A549 (cell line): ENCODE results near the gene DHX57. TPM values are rescaled to one million over a fixed set of nuclear protein-coding genes. Genes with fewer than 3 reads are reported as not detected.

Experiments used
- ATAC-seq, 2 experiments: fragments of 200-7000 bp in 1 of 2; fragments of >200 bp in 1 of 2; cut with Nextera tagmentation in 1 of 2; cut with Tn5 transposase in 1 of 2; 3 replicates each; pipeline versions ENCODE4 v1.8.0 to v1.9.1; 2018 to 2020; ENCODE audit warnings: mild to moderate bottlenecking in 1 of 2, moderate library complexity in 1 of 2
- CTCF ChIA-PET: fragments of 300-600 bp; sonication (Branson Sonifier 250); formaldehyde crosslinking; extraction: SDS; loops from one replicate; lab custom pipeline; 2021; ENCODE audit warnings: antibody characterized with exemption, inconsistent platforms; lab: Yijun Ruan, JAX
- POLR2A ChIA-PET: fragments of 350-600 bp; formaldehyde crosslinking; extraction: SDS; loops from one replicate; lab custom pipeline; 2021; ENCODE audit warnings: antibody characterized with exemption, inconsistent platforms; lab: Yijun Ruan, JAX
- DNase-seq, 2 experiments: peaks; one replicate each; pipeline versions ENCODE4 v3.0.0 to v3.0.0-alpha.2; 2011 to 2016; ENCODE audit warnings: low read depth in 1 of 2, low spot score in 1 of 2
- FAIRE-seq: peaks from 2 replicates; lab custom pipeline; 2011; peaks lifted over from hg19 to GRCh38; lab: Jason Lieb, UNC
- H3K27ac ChIP-seq, 2 experiments: fragments of >200 bp; sonication (Bioruptor Twin); formaldehyde crosslinking; 3 replicates each; pipeline ENCODE4 v1.5.1; 2016 to 2017
- H3K4me1 ChIP-seq: fragments of >200 bp; sonication (Bioruptor Twin); formaldehyde crosslinking; 3 replicates; pipeline ENCODE4 v1.6.1; 2016
- H3K4me2 ChIP-seq: fragments of >200 bp; sonication (Bioruptor Twin); formaldehyde crosslinking; 3 replicates; pipeline ENCODE4 v1.6.1; 2016
- H3K4me3 ChIP-seq: fragments of >200 bp; sonication (Bioruptor Twin); formaldehyde crosslinking; 3 replicates; pipeline ENCODE4 v1.5.1; 2016
- H3K9me3 ChIP-seq: fragments of >200 bp; sonication (Bioruptor Twin); formaldehyde crosslinking; 3 replicates; pipeline ENCODE4 v1.6.1; 2016
- ATOH8 ChIP-seq: fragments of 250-450 bp; sonication (Bioruptor Pico); IDR thresholded peaks from 2 replicates; pipeline ENCODE4 v1.5.0; 2020; ENCODE audit warnings: low read depth, mild to moderate bottlenecking, moderate library complexity
- CBX2 ChIP-seq: fragments of 200-600 bp; sonication (generic); IDR thresholded peaks from 2 replicates; pipeline ENCODE4 v1.6.1; 2016; ENCODE audit warnings: low read depth, mild to moderate bottlenecking, borderline replicate concordance
- CEBPB ChIP-seq, 2 experiments: fragments of >200 bp in 1 of 2; sonication (Bioruptor Twin) in 1 of 2; formaldehyde crosslinking in 1 of 2; IDR thresholded peaks; 2 replicates each; pipeline ENCODE4 v1.6.1; 2012 to 2016
- E2F6 ChIP-seq: IDR thresholded peaks from 2 replicates; pipeline ENCODE4 v1.6.1; 2012; ENCODE audit warnings: low read depth, borderline replicate concordance
- ELK1 ChIP-seq: fragments of 150-350 bp; IDR thresholded peaks from 2 replicates; pipeline ENCODE4 v1.6.1; 2014; ENCODE audit warnings: low read depth, mild to moderate bottlenecking, low read length
- FOSB ChIP-seq: fragments of 250-450 bp; sonication (Bioruptor Pico); IDR thresholded peaks from 2 replicates; pipeline ENCODE4 v1.5.0; 2020; ENCODE audit warnings: mild to moderate bottlenecking, moderate library complexity
- HDAC2 ChIP-seq: fragments of 200-600 bp; sonication (generic); IDR thresholded peaks from 2 replicates; pipeline ENCODE4 v1.6.1; 2016
- HEYL ChIP-seq: fragments of 250-450 bp; sonication (Bioruptor Pico); IDR thresholded peaks from 2 replicates; pipeline ENCODE4 v1.8.0; 2021; ENCODE audit warnings: mild to moderate bottlenecking, moderate library complexity
- HMGXB4 ChIP-seq: fragments of 250-450 bp; sonication (Bioruptor Pico); IDR thresholded peaks from 2 replicates; pipeline ENCODE4 v1.5.0; 2021; ENCODE audit warnings: mild to moderate bottlenecking, moderate library complexity, borderline replicate concordance
- HOXB13 ChIP-seq: fragments of 250-450 bp; sonication (Bioruptor Pico); IDR thresholded peaks from 2 replicates; pipeline ENCODE4 v1.5.0; 2020; ENCODE audit warnings: low read depth, mild to moderate bottlenecking, moderate library complexity
- HOXB5 ChIP-seq: fragments of 250-450 bp; sonication (Bioruptor Pico); IDR thresholded peaks from 2 replicates; pipeline ENCODE4 v1.5.0; 2020; ENCODE audit warnings: mild to moderate bottlenecking, moderate library complexity
- JUNB ChIP-seq: fragments of >200 bp; sonication (Bioruptor Twin); formaldehyde crosslinking; IDR thresholded peaks from 2 replicates; pipeline ENCODE4 v1.6.1; 2016
- NFE2L2 ChIP-seq: fragments of 150-350 bp; conservative IDR thresholded peaks from 2 replicates; pipeline ENCODE4 v1.6.1; 2014; ENCODE audit warnings: low read length
- PBX3 ChIP-seq: IDR thresholded peaks from 2 replicates; pipeline ENCODE4 v1.6.1; 2012
- PHF8 ChIP-seq: fragments of 200-600 bp; sonication (generic); IDR thresholded peaks from 2 replicates; pipeline ENCODE4 v1.6.1; 2016; ENCODE audit warnings: low read depth, mild to moderate bottlenecking, antibody characterized with exemption, moderate library complexity, borderline replicate concordance
- POLR2A ChIP-seq: IDR thresholded peaks from 2 replicates; pipeline ENCODE4 v1.6.1; 2012; ENCODE audit warnings: mild to moderate bottlenecking, low read length
- POLR2AphosphoS2 ChIP-seq: conservative IDR thresholded peaks from 2 replicates; pipeline ENCODE4 v1.6.1; 2012; ENCODE audit warnings: low read length, improper control_type of control experiment, inconsistent platforms
- RAD21 ChIP-seq, 2 experiments: fragments of >200 bp in 1 of 2; sonication (Bioruptor Twin) in 1 of 2; formaldehyde crosslinking in 1 of 2; IDR thresholded peaks in 1 of 2; conservative IDR thresholded peaks in 1 of 2; 2 replicates in 1 of 2; 3 replicates in 1 of 2; pipeline ENCODE4 v1.6.1; 2012 to 2018; ENCODE audit warnings: inconsistent platforms in 1 of 2
- RCOR1 ChIP-seq: fragments of 150-350 bp; IDR thresholded peaks from 2 replicates; pipeline ENCODE4 v1.6.1; 2014; ENCODE audit warnings: antibody characterized with exemption, low read length, low read depth
- RNF2 ChIP-seq: fragments of 200-600 bp; sonication (generic); IDR thresholded peaks from 2 replicates; pipeline ENCODE4 v1.6.1; 2016; ENCODE audit warnings: low read depth, mild to moderate bottlenecking, antibody characterized with exemption, moderate library complexity, borderline replicate concordance
- SMC3 ChIP-seq: fragments of >200 bp; sonication (Bioruptor Twin); formaldehyde crosslinking; IDR thresholded peaks from 3 replicates; pipeline ENCODE4 v1.6.1; 2018; ENCODE audit warnings: inconsistent platforms
- TP53 ChIP-seq: fragments of 250-450 bp; sonication (Bioruptor Pico); IDR thresholded peaks from 2 replicates; pipeline ENCODE4 v1.5.0; 2021; ENCODE audit warnings: mild to moderate bottlenecking, moderate library complexity
- USF2 ChIP-seq: fragments of 450-650 bp; IDR thresholded peaks from 2 replicates; pipeline ENCODE4 v1.6.1; 2014; ENCODE audit warnings: antibody characterized with exemption
- ZNF302 ChIP-seq: fragments of 250-450 bp; sonication (Bioruptor Pico); IDR thresholded peaks from 2 replicates; pipeline ENCODE4 v1.9.0; 2021; ENCODE audit warnings: inconsistent platforms, mild to moderate bottlenecking, moderate library complexity
- ZSCAN20 ChIP-seq: fragments of 250-450 bp; sonication (Bioruptor Pico); IDR thresholded peaks from 2 replicates; pipeline ENCODE4 v1.8.0; 2022; ENCODE audit warnings: mild to moderate bottlenecking, moderate library complexity
- WGBS: methylation state at CpG from one replicate; pipeline ENCODE4 v1.1.6; 2017; ENCODE audit errors: missing lambda C conversion rate; 5-methylcytosine and 5-hydroxymethylcytosine counted together
- polyA plus RNA-seq, 4 experiments: library from polyadenylated mRNA; depleted of rRNA in 3 of 4; stranded (reverse); fragments of >200 nt; fragmentation: RNase III in 1 of 4; extraction: RNeasy Plus Mini Kit Qiagen cat#74134 plus additional on column Dnase treatment in 1 of 4; gene quantifications; 2 replicates in 3 of 4; 3 replicates in 1 of 4; pipeline ENCODE4 v1.2.3, GENCODE V29; 2011 to 2017

The DHX57 gene
- polyA plus RNA-seq, 2 of the 4 experiments (the other 2 are of a cell fraction) = 20.6 to 31.8 TPM

GRCh38 chr2:38907743-38908562 is 32.2 kb upstream of the DHX57 start:
- Histone ChIP-seq H3K27ac (no peak overlapping the region), H3K9me3 (no peaks in the 10 kb centered on the region), H3K4me2 (no peak overlapping the region), H3K4me3 (no peak overlapping the region), H3K4me1 (no peaks in the 10 kb centered on the region)
- FAIRE-seq (no peak), ATAC-seq (no peak), DNase-seq (no peak)
- TF ChIP-seq SMC3 (no peak), ZNF302 (CRISPR knock-in tag) (no peak), PBX3 (no peak), HOXB5 (no peak), POLR2AphosphoS2 (no peak), TP53 (no peak), HMGXB4 (CRISPR knock-in tag) (no peak), CBX2 (no peak), NFE2L2 (no peak), POLR2A (no peak), FOSB (no peak), ATOH8 (CRISPR knock-in tag) (no peak), PHF8 (no peak), RNF2 (no peak)
- POLR2A ChIA-PET = interaction anchor here (1.5 kb wide), 1 partner anchor 157 kb away, joined by 3 read pairs; the partner anchor contains the start of gene SRSF7
- WGBS = 75% methylated on average over 2 of the region's 2 CpGs
- CTCF ChIA-PET = interaction anchor here (1.6 kb wide), 1 partner anchor 14 kb away, joined by 6 read pairs; no protein-coding TSS in a partner anchor

- Histone ChIP-seq H3K4me1 (no peaks in the 10 kb centered on the region), H3K4me3 (no peak overlapping the region), H3K9me3 (no peaks in the 10 kb centered on the region), H3K4me2 (no peak overlapping the region), H3K27ac (no peak overlapping the region)
- FAIRE-seq = no peak
- TF ChIP-seq CEBPB (IDR thresholded peaks at IDR 0.05) (no peak), HOXB13 (CRISPR knock-in tag) (no peak), POLR2A (no peak), RCOR1 (no peak), JUNB (no peak), HDAC2 (no peak), NFE2L2 (no peak), HEYL (CRISPR knock-in tag) (no peak), TP53 (no peak), USF2 (no peak), RAD21 (conservative IDR thresholded peaks at IDR 0.05 in 1 of 2, IDR thresholded peaks at IDR 0.05 in 1 of 2) (no peak), ZSCAN20 (CRISPR knock-in tag) (no peak), ELK1 (no peak), E2F6 (no peak)
- 55% methylated on average over 1 of the region's 1 CpG for WGBS
- ChIA-PET POLR2A (interaction anchor here (1.5 kb wide), 1 partner anchor 156 kb away, joined by 3 read pairs; the partner anchor contains the start of gene SRSF7), CTCF (interaction anchor here (1.3 to 1.6 kb wide), 2 partner anchors 13 to 33 kb away, joined by 3 to 6 read pairs; no protein-coding TSS in a partner anchor)
- no peak for ATAC-seq
- DNase-seq = no peak
Measured at GRCh38 chr2:38907242-38907641, 31.5 kb upstream of the DHX57 start.
